ENCODE measurements around the gene HRH3.

Gene HRH3

DNA sequence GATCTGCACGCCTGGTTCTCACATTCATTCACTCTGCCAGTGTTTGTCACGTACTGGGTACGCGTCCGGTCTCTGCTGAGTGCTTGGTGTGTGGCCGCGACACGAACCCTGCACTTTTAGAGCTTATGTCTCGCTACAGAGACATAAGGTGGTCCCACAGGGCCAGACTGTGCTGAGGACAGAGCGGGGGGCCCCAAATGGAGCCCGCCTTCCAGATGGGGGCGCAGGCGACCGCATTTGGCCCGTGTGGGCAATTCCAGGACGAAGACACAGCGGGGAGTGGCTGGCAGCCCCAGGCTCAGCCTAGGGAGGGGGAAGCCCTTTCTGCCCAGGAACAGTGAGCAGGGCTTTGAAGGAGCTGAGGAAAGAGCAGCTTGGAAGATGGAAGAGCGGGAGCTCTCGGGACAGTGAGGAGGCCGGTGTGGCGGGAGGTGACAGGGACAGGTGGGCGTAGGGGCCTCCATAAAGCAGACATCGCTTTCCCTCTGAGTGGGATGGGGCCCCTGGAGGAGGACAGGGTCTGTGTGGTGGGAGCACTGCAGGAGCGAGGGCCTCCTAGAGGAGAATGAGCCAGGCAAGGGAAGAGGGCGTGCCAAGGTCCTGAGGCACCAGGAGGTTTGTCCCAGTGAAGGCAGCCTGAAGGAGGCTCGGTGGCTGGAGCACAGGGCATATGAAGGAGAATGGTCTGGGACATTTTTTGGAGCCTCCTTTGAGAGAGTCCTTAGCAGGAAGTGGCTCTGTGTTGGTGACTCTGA lies 45.0 kb downstream of the HRH3 start:
- no peak for DNase-seq

DNA sequence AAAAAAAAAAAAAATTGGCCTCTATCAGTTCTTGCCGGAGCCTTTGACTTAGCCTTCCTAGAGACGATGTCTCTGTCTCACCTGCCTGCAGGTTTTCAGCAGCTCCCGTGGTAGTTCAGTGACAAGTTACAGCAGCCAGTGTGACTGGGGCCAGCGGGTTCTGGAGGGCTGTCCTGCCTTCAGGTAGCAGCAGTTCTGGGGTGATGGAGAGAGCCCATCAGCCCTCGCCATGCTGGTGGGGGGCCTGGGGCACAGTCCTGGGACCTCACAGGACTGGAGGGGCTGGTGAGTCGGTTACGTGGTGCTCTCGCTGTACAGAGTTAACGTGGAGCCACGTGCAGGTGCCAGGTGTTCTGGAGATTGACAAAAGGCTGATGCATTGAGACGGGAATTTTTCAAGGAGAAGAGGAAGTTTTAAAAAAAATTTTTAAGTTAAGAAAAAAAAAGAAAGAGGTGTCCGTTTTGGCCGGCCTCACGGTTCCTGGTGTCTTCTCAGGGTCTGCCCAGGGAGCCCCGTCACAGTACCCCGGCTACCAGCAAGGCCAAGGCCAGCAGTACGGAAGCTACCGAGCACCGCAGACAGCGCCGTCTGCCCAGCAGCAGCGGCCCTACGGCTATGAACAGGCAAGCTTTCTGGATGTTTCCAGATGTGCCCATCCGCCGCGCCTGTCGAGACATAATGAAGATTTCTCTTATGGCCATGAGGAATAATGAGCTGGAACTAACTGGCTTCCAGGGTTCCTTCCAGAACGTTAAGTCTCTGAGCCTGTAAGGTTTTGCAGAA lies 45.9 kb downstream of the HRH3 start:
- no peak for DNase-seq

DNA sequence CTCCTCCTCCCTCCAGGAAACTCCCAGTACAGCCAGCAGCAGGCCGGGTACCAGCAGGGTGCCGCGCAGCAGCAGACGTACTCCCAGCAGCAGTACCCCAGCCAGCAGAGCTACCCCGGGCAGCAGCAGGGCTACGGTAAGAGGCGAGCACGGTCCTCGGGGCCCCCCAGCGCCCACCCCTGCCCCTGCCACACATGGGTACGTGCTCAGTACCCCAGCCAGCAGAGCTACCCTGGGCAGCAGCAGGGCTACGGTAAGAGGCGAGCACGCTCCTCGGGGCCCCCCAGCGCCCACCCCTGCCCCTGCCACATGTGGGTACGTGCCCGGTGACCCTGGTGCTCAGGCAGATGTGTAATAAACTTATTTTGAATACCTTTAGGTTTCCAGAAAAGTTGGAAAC lies 47.4 kb downstream of the HRH3 start:
- DNase-seq, result no peak

DNA sequence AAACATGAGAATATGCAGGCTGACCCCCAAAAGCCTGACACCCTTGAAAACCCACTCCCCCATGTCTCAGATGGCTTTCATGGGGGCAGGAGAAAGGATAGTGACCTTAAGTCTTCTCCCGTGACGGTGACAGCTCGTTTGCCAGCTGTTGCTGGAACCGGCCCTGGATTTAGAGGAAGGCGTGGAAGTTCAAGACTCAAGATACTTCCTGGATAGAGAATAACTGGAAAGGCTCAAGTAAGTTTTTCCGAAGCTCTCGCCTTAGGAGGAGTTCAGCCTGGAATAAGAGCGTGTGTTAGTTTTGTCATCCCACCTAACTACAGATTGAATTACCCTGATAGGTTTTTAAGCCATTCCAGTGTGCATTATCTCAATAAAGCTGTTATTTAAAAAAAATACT lies 48.8 kb downstream of the HRH3 start:
- no peak for DNase-seq

DNA sequence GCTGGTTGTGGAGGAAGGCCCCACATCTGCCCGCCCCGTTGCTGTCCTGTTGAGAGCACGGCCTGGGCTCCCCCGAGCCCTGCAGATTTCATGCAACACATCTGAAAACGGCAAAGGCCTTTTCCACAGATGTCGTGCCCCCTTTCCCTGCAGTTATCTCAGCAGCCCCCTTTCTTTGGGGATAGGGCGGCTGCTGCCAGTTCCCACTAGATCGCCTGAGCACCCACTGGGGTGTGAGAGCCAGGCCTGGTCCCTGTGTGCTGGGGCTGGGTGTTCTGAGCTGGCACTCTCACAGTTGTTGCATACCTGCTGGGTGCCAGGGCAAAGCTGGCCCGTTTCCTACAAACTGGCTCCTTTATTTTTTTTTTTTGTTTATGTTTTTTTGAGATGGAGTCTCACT lies 49.5 kb downstream of the HRH3 start:
- no peak for DNase-seq

DNA sequence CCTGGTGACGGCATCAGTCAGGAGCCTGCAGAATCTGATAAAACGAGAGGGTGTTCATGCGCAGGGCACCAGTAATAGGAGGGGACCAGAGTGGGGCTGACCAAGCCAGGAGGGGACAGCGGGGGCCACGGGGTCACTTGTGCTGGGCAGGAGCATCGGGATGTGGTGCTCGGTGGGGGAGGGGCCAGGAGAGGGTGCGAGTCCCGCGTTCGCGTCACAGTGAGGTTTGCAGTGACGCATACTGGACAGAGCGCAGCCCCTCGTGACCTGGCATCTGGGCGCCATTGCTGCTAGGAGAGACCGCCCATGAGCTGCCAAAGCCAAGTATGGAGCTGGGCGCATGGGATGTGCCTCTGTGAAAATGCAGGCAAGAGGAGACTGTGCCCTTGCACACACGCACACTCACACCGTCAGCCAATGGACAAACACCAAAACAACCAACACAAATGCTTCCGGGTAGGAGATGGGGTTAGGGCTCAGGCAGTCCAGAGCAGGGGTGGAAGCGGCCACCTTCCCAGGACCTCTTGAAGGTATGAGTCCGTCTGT lies 51.1 kb downstream of the HRH3 start:
- no peak for DNase-seq

DNA sequence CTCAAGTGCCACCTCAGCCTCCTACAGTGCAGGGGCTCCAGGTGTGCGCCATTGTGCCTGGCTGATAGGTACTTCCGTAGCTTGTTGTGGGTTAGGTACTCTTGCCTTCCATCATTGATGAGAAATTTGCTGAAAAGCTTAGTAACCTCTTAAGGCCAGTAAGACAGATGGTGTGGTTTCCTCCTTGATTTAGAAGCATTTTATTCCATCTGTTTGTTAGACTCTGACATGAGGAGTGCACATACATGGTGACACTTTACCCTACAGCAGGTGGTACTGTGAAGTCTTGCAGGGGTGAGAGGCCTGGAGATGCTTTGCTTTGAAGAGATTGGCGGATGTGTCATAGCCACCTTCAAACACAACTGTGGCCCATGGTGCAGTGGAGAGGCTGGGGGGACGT lies 52.0 kb downstream of the HRH3 start:
- DNase-seq, result no peak

DNA sequence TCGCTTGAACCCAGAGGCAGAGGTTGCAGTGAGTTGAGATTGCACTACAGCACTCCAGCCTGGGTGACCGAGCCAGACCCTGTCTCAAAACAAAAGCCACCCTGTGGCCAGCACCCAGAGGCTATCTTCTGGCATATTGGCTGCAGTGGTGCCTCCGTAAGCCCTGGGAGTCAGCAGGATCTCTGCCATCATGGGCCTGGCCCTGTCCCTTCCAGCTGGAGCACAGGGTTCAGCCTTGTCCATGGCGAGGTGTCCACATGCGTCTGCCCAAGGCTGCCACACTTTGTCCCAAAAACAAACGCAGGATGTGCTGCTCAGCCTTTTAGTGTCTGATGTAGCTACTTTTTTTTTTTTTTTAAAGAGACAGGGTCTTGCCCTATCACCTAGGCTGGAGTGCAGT lies 52.6 kb downstream of the HRH3 start:
- no peak for DNase-seq

DNA sequence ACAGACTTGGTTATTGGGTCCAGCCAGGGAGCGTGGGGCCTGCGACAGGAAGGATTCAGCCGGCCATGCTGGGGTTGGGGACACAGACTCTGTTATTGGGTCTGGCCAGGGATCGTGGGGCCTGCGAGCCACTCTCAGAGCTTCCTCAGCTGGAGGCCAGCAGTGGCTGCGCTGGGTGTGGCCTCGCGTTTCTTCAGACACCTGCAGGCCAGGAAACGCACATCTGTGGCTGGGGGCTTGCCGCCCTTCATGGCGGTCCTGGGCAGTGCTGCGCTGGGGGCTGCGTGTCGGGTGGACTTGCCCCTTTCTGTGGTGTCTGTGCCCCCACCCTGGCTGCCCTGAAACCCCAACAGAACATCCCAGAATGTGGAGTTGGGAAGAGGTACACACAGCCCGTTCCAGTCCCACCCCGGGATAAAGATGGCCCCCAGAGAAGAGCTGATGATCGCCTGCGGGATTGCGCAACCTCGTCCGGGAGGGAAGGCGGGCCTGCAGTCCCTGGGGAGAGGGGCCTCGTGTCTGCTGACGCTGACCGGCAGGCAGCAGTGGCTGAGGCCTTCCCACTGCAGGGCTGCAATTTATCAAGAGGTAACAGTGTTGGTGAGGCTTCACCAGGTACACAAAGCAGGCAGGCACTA lies 54.2 kb downstream of the HRH3 start:
- no peak for DNase-seq

Data from KG1 (cell line).